Immature natural killer cell (primary cell): Measurements from ENCODE around the gene NOB1. TPM values are rescaled to one million over a fixed set of nuclear protein-coding genes. Genes with fewer than 3 reads are reported as not detected.

ENCODE experiments used
- DNase-seq, 3 donors: peaks; one replicate each; pipeline ENCODE4 v3.0.0; 2022; ENCODE audit warnings: mixed read lengths in 1 of 3
- H3K27ac Mint-ChIP-seq, 6 donors: one replicate each; pipeline ENCODE4 v1.8.0; 2020; ENCODE audit warnings: mixed read lengths in 6 of 6, mild to moderate bottlenecking in 5 of 6, inconsistent platforms in 4 of 6, moderate library complexity in 3 of 6
- H3K27me3 Mint-ChIP-seq, 3 donors: one replicate each; pipeline ENCODE4 v1.8.0; 2020 to 2021; ENCODE audit warnings: low read depth in 3 of 3, mild to moderate bottlenecking in 3 of 3, mixed read lengths in 3 of 3, moderate library complexity in 3 of 3, inconsistent platforms in 1 of 3
- H3K36me3 Mint-ChIP-seq, 3 donors: one replicate each; pipeline ENCODE4 v1.8.0; 2020; ENCODE audit warnings: mixed read lengths in 3 of 3, inconsistent platforms in 2 of 3, mild to moderate bottlenecking in 2 of 3
- H3K4me1 Mint-ChIP-seq, 2 donors: one replicate each; pipeline ENCODE4 v1.8.0; 2020; ENCODE audit warnings: inconsistent platforms in 2 of 2, mild to moderate bottlenecking in 2 of 2, mixed read lengths in 2 of 2, moderate library complexity in 1 of 2
- H3K4me3 Mint-ChIP-seq, 5 donors: one replicate each; pipeline ENCODE4 v1.8.0; 2020; ENCODE audit warnings: mild to moderate bottlenecking in 5 of 5, mixed read lengths in 5 of 5, inconsistent platforms in 3 of 5, moderate library complexity in 3 of 5
- H3K9me3 Mint-ChIP-seq, 6 donors: one replicate each; pipeline ENCODE4 v1.8.0; 2020; ENCODE audit warnings: mild to moderate bottlenecking in 6 of 6, mixed read lengths in 6 of 6, inconsistent platforms in 4 of 6, moderate library complexity in 3 of 6
- polyA plus RNA-seq, 3 donors: library from polyadenylated mRNA; unstranded; fragments of 300-500 nt; fragmentation: Illumina TruSeq; gene quantifications; one replicate each; pipeline ENCODE4 v1.2.3, GENCODE V29; 2021

NOB1 gene
- polyA plus RNA-seq, 3 donors from 2014 or later, result 16.9 to 34.2 (median 24.8) TPM

DNA sequence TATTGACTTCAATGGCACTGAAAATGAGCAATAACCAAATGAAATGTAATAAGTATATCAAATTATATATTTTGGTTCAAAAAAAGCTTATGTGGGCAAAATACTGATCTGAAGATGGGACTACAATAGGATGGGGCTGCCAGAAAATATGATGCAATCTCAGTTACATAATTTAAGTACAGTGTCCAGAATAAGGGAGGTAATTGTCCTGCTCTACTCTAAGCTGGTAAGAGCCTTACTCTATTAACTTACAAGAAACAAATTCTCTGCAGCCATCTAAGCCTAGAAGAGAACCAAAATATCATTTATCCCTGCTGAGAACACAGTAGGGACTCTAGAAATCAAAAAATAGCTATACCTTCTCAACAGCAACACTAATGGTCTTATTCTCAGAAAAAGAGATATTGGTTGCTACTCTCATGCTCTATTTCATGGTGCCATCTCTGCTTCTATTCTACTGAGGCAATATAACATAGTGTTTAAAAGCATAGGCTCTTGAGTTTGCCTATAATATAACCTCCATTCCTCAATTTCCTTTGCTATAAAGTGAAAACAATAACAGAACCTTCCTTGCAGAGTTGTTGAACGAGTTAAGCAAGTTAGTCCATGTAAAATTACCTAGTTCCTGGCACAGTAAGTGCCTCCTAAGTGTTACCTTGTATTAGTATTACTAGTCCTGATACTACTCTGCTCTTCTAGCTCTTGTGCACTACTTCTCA lies 48.3 kb downstream of the NOB1 start:
- H3K27me3 Mint-ChIP-seq, result peaks cover 0 to 8% (median 0%) of the 10 kb centered on the region in 3 donors
- peaks cover 0 to 4% (median 0%) of the 10 kb centered on the region in 3 donors for H3K36me3 Mint-ChIP-seq
- H3K4me1 Mint-ChIP-seq, result peaks cover 3 to 7% of the 10 kb centered on the region in 2 donors
- no peaks in the 10 kb centered on the region for H3K9me3 Mint-ChIP-seq
- no peak for DNase-seq
- no peak overlapping the region for H3K4me3 Mint-ChIP-seq
- H3K27ac Mint-ChIP-seq, result peak overlapping the region in 3 of 6 donors; percentile 29 to 51 (median 43)

DNA sequence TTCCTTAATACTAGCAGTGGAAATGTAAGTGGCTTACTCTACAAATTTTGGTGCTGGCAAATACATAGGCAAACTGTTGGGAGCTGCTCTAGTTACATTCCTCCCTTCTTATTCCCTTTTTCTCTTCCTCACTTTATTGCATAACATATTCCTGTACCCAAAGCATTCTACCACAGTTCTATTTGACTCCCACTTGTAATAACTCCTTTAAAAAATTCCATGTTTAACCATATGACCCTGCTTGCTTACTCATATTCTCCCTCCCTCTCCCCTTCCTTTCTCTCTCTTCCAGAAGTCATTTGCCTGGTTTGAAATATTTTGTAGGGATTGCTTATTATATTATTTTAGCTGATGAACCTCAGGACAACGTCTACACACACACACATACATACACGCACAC lies 51.1 kb downstream of the NOB1 start:
- DNase-seq, result no peak
- Mint-ChIP-seq H3K27ac (peak overlapping the region in 2 of 6 donors; percentile 13 to 18), H3K27me3 (peaks cover 0 to 10% (median 0%) of the 10 kb centered on the region in 3 donors), H3K36me3 (peaks cover 0 to 6% (median 0%) of the 10 kb centered on the region in 3 donors), H3K4me3 (no peak overlapping the region), H3K9me3 (no peaks in the 10 kb centered on the region), H3K4me1 (no peaks in the 10 kb centered on the region)

DNA sequence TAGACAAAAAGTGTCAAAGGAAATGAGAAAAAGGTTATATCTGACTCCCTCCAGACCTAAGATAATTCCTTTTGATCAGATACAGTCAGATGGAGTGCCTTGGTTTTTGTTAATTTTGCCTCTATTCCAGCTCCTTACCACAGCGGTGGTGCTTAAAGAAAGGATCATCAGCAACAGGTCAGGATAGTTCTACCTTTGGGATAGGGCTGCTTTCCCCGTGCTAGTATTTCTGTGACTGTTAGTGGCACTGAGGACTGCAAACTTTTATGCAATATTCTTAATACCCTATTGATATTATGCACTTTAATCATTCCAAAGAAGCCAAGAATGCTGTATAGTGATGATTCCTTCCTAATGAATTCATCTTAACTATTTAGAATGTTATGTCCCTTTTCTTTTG lies 52.9 kb downstream of the NOB1 start:
- H3K27ac Mint-ChIP-seq, result no peak overlapping the region
- no peak for DNase-seq
- no peak overlapping the region for H3K4me3 Mint-ChIP-seq
- H3K9me3 Mint-ChIP-seq, result no peaks in the 10 kb centered on the region
- peaks cover 0 to 7% (median 0%) of the 10 kb centered on the region in 3 donors for H3K36me3 Mint-ChIP-seq
- H3K4me1 Mint-ChIP-seq, result no peaks in the 10 kb centered on the region
- H3K27me3 Mint-ChIP-seq, result peaks cover 0 to 7% (median 0%) of the 10 kb centered on the region in 3 donors

DNA sequence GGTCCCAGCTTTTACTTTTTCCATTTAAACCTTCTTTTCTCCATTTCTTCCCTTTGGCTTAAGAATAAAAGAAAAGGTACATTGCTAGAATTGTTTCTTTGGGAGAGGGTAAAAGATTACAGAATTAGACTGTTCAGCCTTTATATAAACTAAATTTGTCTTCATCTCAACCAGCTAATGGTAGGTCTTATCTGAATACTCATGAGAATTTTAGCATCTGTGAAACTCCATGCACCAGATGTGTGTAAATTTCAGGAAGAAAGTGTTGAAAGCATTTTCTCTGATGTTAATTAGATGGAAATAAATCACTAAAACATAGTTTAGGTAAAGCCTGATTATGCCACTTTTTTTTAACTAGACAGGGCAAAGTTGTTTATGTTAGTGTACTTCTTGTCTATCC lies 53.3 kb downstream of the NOB1 start:
- Mint-ChIP-seq H3K36me3 (peaks cover 0 to 7% (median 3%) of the 10 kb centered on the region in 3 donors), H3K27me3 (peaks cover 0 to 7% (median 0%) of the 10 kb centered on the region in 3 donors), H3K27ac (no peak overlapping the region), H3K4me1 (no peaks in the 10 kb centered on the region), H3K4me3 (no peak overlapping the region), H3K9me3 (no peaks in the 10 kb centered on the region)
- DNase-seq, result no peak

DNA sequence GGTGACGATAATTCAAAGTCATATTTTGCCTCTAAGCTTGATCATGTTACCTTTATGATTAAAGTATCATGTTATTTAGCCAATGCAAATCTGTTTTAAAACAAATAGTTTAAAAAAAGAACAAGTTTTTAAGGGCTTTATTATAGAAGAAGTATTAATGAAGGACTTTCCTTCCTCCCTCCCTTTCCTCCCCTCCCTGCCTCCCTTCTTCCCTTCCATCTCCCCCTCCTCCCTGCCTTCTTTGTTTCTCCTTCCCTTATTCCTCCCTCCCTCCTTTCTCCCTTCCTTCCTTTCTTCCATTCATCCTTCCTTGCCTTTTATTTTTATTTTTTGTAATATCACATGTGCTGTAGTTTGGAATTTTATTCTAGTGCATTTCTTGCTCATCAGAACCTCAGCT lies 54.8 kb downstream of the NOB1 start:
- peaks cover 7 to 17% (median 10%) of the 10 kb centered on the region in 3 donors for H3K36me3 Mint-ChIP-seq
- H3K4me1 Mint-ChIP-seq, result no peaks in the 10 kb centered on the region
- H3K4me3 Mint-ChIP-seq, result no peak overlapping the region
- H3K27ac Mint-ChIP-seq, result peak overlapping the region in 1 of 6 donors; percentile 74
- no peak for DNase-seq
- H3K27me3 Mint-ChIP-seq, result peaks cover 0 to 4% (median 0%) of the 10 kb centered on the region in 3 donors
- no peaks in the 10 kb centered on the region for H3K9me3 Mint-ChIP-seq

DNA sequence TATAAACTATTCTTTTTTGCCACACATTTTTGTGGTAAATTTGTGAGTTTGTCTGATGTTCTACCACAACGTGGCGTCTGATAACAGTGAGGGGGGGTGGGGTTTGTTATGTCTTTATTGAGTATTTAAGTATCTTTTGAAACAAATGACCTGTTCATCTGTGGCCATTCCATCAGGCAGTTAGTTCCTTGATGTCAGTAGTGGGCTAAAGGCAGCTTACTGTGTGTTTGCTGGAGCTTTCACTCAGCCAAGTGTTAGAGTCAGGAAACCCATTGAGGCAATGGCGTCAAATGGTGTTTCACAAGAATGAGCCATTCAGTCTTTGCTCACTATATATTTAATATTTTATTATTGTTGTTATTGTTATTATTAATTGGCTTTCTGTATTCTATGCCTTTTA lies 56.3 kb downstream of the NOB1 start:
- H3K9me3 Mint-ChIP-seq, result no peaks in the 10 kb centered on the region
- DNase-seq, result no peak
- H3K36me3 Mint-ChIP-seq, result peaks cover 12 to 25% (median 16%) of the 10 kb centered on the region in 3 donors
- no peaks in the 10 kb centered on the region for H3K4me1 Mint-ChIP-seq
- H3K4me3 Mint-ChIP-seq, result no peak overlapping the region
- no peak overlapping the region for H3K27ac Mint-ChIP-seq
- H3K27me3 Mint-ChIP-seq, result peaks cover 0 to 1% (median 0%) of the 10 kb centered on the region in 3 donors

DNA sequence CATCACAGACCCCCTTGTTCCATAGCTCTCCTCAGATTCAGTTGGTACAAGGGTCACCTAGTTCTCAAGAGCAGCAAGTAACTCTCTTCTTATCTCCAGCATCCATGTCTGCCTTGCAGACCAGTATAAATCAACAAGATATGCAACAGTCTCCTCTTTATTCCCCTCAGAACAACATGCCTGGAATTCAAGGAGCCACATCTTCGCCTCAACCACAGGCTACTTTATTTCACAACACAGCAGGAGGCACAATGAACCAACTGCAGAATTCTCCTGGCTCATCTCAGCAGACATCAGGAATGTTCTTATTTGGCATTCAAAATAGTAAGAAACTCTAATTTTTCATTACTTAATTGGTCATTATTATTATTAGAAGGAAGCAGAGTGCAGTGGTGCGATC lies 60.8 kb downstream of the NOB1 start:
- Mint-ChIP-seq H3K4me3 (no peak overlapping the region), H3K36me3 (peaks cover 25 to 40% (median 35%) of the 10 kb centered on the region in 3 donors), H3K27me3 (peaks cover 0 to 2% (median 0%) of the 10 kb centered on the region in 3 donors), H3K9me3 (no peaks in the 10 kb centered on the region), H3K4me1 (no peaks in the 10 kb centered on the region), H3K27ac (peak overlapping the region in 2 of 6 donors; percentile 5 to 13)
- no peak for DNase-seq

DNA sequence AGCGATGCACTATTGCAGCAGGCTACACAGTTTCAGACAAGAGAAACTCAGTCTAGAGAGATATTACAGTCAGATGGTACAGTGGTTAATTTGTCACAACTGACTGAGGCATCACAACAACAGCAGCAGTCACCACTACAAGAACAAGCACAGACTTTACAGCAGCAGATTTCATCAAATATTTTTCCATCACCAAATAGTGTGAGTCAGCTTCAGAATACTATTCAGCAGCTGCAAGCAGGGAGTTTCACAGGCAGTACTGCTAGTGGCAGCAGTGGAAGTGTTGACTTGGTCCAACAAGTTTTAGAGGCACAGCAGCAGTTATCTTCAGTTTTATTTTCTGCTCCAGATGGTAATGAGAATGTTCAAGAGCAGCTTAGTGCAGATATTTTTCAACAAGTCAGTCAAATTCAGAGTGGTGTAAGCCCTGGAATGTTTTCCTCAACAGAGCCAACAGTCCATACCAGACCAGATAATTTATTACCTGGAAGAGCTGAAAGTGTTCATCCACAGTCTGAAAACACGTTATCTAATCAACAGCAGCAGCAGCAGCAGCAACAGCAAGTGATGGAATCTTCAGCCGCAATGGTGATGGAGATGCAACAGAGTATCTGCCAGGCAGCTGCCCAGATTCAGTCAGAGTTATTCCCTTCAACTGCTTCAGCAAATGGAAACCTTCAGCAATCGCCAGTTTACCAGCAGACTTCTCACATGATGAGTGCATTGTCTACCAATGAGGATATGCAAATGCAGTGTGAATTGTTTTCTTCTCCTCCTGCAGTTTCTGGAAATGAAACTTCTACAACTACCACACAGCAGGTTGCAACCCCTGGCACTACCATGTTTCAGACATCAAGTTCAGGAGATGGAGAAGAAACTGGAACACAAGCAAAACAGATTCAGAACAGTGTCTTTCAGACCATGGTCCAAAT lies 62.5 kb downstream of the NOB1 start:
- H3K4me3 Mint-ChIP-seq, result no peak overlapping the region
- no peaks in the 10 kb centered on the region for H3K4me1 Mint-ChIP-seq
- H3K27ac Mint-ChIP-seq, result peak overlapping the region in 5 of 6 donors; percentile 5 to 27 (median 7)
- H3K27me3 Mint-ChIP-seq, result peaks cover 0 to 2% (median 0%) of the 10 kb centered on the region in 3 donors
- peaks cover 25 to 35% (median 35%) of the 10 kb centered on the region in 3 donors for H3K36me3 Mint-ChIP-seq
- H3K9me3 Mint-ChIP-seq, result no peaks in the 10 kb centered on the region
- DNase-seq, result no peak

Other genes with a start within 250 kb of the NOB1 start
- 10 to 100 TPM in 1 of 3 donors, 1 to 10 TPM in 2; 5.4 to 17.5 (median 7.9) TPM for gene NFAT5, start 189.0 kb downstream of the NOB1 start, polyA plus RNA-seq
- 10 to 100 TPM; 12.8 to 14.6 (median 13.3) TPM for gene NQO1, start 28.4 kb downstream of the NOB1 start, polyA plus RNA-seq
- gene WWP2, start 7.4 kb upstream of the NOB1 start, polyA plus RNA-seq, result 10 to 100 TPM; 19.0 to 67.9 (median 29.3) TPM
- not detected for gene CLEC18A, start 196.4 kb upstream of the NOB1 start, polyA plus RNA-seq